Measurements from ENCODE around the gene ORM1.

DNA sequence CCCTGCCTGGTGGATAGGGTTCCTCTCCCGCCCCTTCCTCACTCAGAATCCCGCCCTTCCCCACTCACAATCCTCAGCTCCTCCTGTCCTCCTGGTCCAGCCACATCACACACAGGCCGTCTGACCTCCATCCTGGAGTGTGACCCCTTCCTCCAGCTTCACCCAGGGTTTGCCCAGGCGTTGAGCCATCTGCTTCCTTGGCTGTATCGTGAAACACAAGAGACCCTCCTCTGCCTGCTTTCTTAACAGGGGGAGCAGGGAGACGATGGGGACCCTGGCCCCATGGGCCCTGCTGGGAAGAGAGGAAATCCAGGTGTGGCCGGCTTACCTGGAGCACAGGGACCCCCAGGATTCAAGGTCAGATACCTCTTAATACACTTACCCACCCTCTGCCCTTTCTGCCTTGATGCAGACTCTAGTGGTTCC, 32.3 kb upstream of the ORM1 start:
- no peak for TF ChIP-seq CTCF (IDR thresholded peaks at IDR 0.05)
- TF ChIP-seq POLR2A (IDR thresholded peaks at IDR 0.05), result no peak
